Endothelial cell of umbilical vein (primary cell): Measurements from ENCODE around the gene CCM2.

Source experiments
- CTCF ChIP-seq, 2 donors: IDR thresholded peaks; 1 replicate in 1 of 2; 2 replicates in 1 of 2; pipeline ENCODE4 v1.5.1; 2011; ENCODE audit warnings: low read length in 2 of 2, mild to moderate bottlenecking in 2 of 2, moderate library complexity in 2 of 2, control low read depth in 1 of 2, inconsistent platforms in 1 of 2, low read depth in 1 of 2; ENCODE audit not compliant: insufficient read depth in 1 of 2; ENCODE audit errors: extremely low read depth in 1 of 2
- EZH2 ChIP-seq: IDR thresholded peaks from 2 replicates; pipeline ENCODE4 v1.6.1; 2012; ENCODE audit warnings: borderline replicate concordance, low read depth, mild to moderate bottlenecking, moderate library complexity, low read length, inconsistent platforms; ENCODE audit not compliant: severe bottlenecking
- FOS ChIP-seq: IDR thresholded peaks from 2 replicates; pipeline ENCODE4 v1.6.1; 2011; ENCODE audit warnings: mild to moderate bottlenecking, low read length, moderate library complexity, borderline replicate concordance; ENCODE audit not compliant: insufficient read depth
- JUN ChIP-seq: IDR thresholded peaks from 2 replicates; pipeline ENCODE4 v1.6.1; 2011; ENCODE audit warnings: borderline replicate concordance, low read depth; ENCODE audit not compliant: insufficient read length, insufficient read depth
- MAX ChIP-seq: IDR thresholded peaks from 2 replicates; pipeline ENCODE4 v1.6.1; 2011; ENCODE audit not compliant: insufficient read depth, insufficient read length
- MYC ChIP-seq: IDR thresholded peaks from one replicate; pipeline ENCODE4 v1.6.1; 2011; ENCODE audit warnings: mild to moderate bottlenecking, low read depth, low read length
- POLR2A ChIP-seq: IDR thresholded peaks from 2 replicates; pipeline ENCODE4 v1.6.1; 2012; ENCODE audit warnings: low read depth, mild to moderate bottlenecking, control low read depth, low read length
- POLR2AphosphoS5 ChIP-seq: IDR thresholded peaks from 2 replicates; pipeline ENCODE4 v1.6.1; 2012; ENCODE audit warnings: low read depth, mild to moderate bottlenecking, control low read depth, low read length, moderate library complexity; ENCODE audit not compliant: insufficient read depth

- no peak for TF ChIP-seq CTCF (IDR thresholded peaks at IDR 0.05; ENCODE audit: extremely low read depth in 1 of 2, insufficient read depth in 1 of 2, low read depth in 1 of 2, low read length in 2 of 2)
- peak; percentile 98 for TF ChIP-seq POLR2A
- peak; percentile 100 for TF ChIP-seq POLR2AphosphoS5
- TF ChIP-seq MYC: peak; percentile 96
- peak; percentile 74 for TF ChIP-seq MAX
- TF ChIP-seq EZH2: no peak
- peak; percentile 64 for TF ChIP-seq JUN
- TF ChIP-seq FOS: no peak
Observed at GRCh38 chr7:44986218-44987053, 13.6 kb upstream of the CCM2 start.
